Esophagus squamous epithelium (tissue), 5 donors: ENCODE data around the gene ANKRD1. TPM values are rescaled to one million over a fixed set of nuclear protein-coding genes. Genes with fewer than 3 reads are reported as not detected.
"Not testable (repeated sequence)": the region's sequence is repeated elsewhere in the genome, so short reads cannot be mapped to it uniquely, and the experiment has no call there.

Source experiments
- DNase-seq: peaks from one replicate; lab custom pipeline; 2025; lab: John Stamatoyannopoulos, UW
- H3K27ac ChIP-seq, 4 donors: fragments of 200-600 bp; sonication (generic); one replicate each; pipeline ENCODE4 v1.5.1; 2016 to 2019; ENCODE audit warnings: mild to moderate bottlenecking in 1 of 4
- H3K27me3 ChIP-seq, 4 donors: fragments of 200-600 bp; sonication (generic); 1 replicate in 3 of 4; 2 replicates in 1 of 4; pipeline versions ENCODE4 v1.5.1 to v1.6.0; 2017 to 2021; ENCODE audit warnings: antibody characterized with exemption in 1 of 4
- H3K36me3 ChIP-seq, 3 donors: fragments of 200-600 bp; sonication (generic); one replicate each; pipeline ENCODE4 v1.5.1; 2016 to 2019
- H3K4me1 ChIP-seq, 3 donors: fragments of 200-600 bp; sonication (generic); one replicate each; pipeline ENCODE4 v1.5.1; 2017 to 2019
- H3K4me3 ChIP-seq, 4 donors: fragments of 200-600 bp; sonication (generic); 1 replicate in 3 of 4; 2 replicates in 1 of 4; pipeline ENCODE4 v1.5.1; 2016 to 2019; ENCODE audit warnings: mild to moderate bottlenecking in 2 of 4, moderate library complexity in 1 of 4
- H3K9me3 ChIP-seq, 3 donors: fragments of 200-600 bp; sonication (generic); one replicate each; pipeline ENCODE4 v1.5.1; 2016 to 2019
- POLR2A ChIP-seq, 4 donors: fragments of 450-650 bp; IDR thresholded peaks; one replicate each; pipeline ENCODE4 v1.6.1; 2017; ENCODE audit warnings: antibody characterized with exemption in 4 of 4, mild to moderate bottlenecking in 4 of 4, moderate library complexity in 3 of 4
- WGBS, 2 donors: methylation state at CpG; one replicate each; pipeline ENCODE4 v1.1.5; 2018; 5-methylcytosine and 5-hydroxymethylcytosine counted together
- intact Hi-C: fragments of 100-400 bp; cut with DNase I; formaldehyde crosslinking; loops from one replicate; pipeline ENCODE4 v1.15.0; 2022
- total RNA-seq, 4 donors: library from RNA; depleted of rRNA; stranded (reverse); fragments of >200 nt; gene quantifications; one replicate each; pipeline ENCODE4 v1.1.0, GENCODE V29; 2016
- TF ChIP-seq, protein P1 (sequence below), 6 experiments: fragments of 450-650 bp in 4 of 6; fragments of 200-600 bp in 2 of 6; sonication (generic) in 2 of 6; IDR thresholded peaks; one replicate each; pipeline ENCODE4 v1.5.1; 2016 to 2019; ENCODE audit warnings: antibody characterized with exemption in 6 of 6, mild to moderate bottlenecking in 4 of 6, moderate library complexity in 4 of 6
- donor health status: DM: yes; HTN: yes; CAD: no.

Gene ANKRD1
- total RNA-seq, 4 donors from 2014 or later = not detected

DNA sequence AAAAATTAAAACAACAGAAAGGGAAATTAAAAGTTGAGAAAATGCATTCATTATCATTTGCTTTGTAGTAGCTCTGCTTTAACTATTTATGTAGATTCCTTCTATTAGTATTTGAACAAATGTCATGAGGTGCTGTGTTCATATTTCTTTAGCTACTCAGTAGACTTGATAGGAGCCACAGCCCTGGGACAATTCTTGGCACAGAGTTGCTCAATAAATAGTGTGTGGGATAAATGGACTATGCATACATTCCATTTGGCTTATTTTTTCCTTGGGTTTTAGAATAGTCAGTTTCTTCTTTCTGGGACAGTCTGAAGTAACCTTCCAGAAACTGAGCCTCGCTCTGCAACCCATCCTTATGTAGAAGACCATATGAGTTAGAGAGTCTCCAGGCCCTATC, 35.7 kb downstream of the ANKRD1 start:
- 93 to 100% methylated on average over 1 of the region's 1 CpG for WGBS, 2 donors
- Histone ChIP-seq H3K36me3 (peaks cover 10 to 97% (median 22%) of the 10 kb centered on the region in 3 donors), H3K27ac (no peak overlapping the region)

DNA sequence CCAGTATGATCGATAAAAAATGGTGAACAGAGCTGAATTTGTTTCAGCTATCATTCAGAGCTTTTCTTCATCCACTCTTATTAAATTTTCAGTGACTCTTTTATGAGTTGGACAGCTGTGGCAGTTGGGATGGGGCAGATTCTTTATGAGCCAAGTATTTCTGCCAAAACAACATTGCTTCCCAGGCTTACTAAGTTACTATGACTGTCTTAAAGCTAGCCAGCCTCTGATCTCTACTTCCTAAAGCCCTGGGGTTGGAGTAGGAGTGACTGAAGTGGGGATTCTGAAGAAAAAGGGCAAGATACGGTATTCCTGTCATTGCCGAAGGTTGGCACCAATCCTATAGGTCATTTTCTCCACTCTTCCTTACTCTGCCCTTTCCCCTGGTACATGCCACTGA, 36.5 kb downstream of the ANKRD1 start:
- H3K4me1 ChIP-seq = no peaks in the 10 kb centered on the region
- intact Hi-C loops = no loop called here
- no peak overlapping the region for H3K27ac ChIP-seq
- no peaks in the 10 kb centered on the region for H3K9me3 ChIP-seq
- no peaks in the 10 kb centered on the region for H3K27me3 ChIP-seq
- no peak for DNase-seq
- H3K4me3 ChIP-seq = no peak overlapping the region
- TF ChIP-seq, protein P1, sequence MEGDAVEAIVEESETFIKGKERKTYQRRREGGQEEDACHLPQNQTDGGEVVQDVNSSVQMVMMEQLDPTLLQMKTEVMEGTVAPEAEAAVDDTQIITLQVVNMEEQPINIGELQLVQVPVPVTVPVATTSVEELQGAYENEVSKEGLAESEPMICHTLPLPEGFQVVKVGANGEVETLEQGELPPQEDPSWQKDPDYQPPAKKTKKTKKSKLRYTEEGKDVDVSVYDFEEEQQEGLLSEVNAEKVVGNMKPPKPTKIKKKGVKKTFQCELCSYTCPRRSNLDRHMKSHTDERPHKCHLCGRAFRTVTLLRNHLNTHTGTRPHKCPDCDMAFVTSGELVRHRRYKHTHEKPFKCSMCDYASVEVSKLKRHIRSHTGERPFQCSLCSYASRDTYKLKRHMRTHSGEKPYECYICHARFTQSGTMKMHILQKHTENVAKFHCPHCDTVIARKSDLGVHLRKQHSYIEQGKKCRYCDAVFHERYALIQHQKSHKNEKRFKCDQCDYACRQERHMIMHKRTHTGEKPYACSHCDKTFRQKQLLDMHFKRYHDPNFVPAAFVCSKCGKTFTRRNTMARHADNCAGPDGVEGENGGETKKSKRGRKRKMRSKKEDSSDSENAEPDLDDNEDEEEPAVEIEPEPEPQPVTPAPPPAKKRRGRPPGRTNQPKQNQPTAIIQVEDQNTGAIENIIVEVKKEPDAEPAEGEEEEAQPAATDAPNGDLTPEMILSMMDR (IDR thresholded peaks at IDR 0.05) = no peak
- TF ChIP-seq POLR2A (IDR thresholded peaks at IDR 0.05) = no peak
- WGBS, 2 donors = 80 to 93% methylated on average over 3 of the region's 3 CpGs
- H3K36me3 ChIP-seq = peaks cover 10 to 94% (median 23%) of the 10 kb centered on the region in 3 donors

More for the DNA sequence above, 35.7 kb downstream of the ANKRD1 start:
- intact Hi-C loops = no loop called here
- Histone ChIP-seq H3K27me3 (no peaks in the 10 kb centered on the region), H3K4me1 (no peaks in the 10 kb centered on the region), H3K9me3 (no peaks in the 10 kb centered on the region), H3K4me3 (no peak overlapping the region)
- TF ChIP-seq, protein P1 (IDR thresholded peaks at IDR 0.05) = no peak
- no peak for TF ChIP-seq POLR2A (IDR thresholded peaks at IDR 0.05)
- DNase-seq = no peak

DNA sequence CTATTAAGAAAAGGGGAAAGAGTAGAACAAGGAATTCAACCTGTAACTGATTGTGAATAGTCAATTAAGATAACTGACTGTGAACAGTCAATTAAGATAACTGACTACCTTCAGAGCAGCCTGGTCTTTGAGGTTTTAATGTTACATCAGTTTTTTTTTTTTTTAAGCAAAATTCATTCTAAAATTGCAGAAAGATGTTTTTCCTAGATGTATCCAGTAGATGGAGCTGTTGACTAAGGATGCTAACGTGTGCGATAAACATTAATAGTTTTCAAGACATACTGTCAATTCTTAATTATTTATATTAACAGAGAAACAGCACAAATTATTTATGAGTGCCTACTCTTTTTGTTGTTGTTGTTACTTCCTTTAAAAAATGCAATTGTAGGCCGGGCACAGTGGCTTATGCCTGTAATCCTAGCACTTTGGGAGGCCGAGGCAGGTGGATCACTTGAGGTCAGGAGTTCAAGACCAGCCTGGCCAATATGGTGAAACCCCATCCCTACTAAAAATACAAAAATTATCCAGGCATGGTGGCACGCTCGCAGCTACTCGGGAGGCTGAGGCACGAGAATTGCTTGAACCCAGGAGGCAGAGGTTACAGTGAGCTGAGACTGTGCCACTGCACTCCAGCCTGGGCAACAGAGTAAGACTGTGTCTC, 40.7 kb downstream of the ANKRD1 start:
- H3K9me3 ChIP-seq, intact Hi-C loops, H3K27ac ChIP-seq, DNase-seq, H3K27me3 ChIP-seq, H3K4me1 ChIP-seq, H3K4me3 ChIP-seq: not testable (repeated sequence)
- H3K36me3 ChIP-seq = peaks cover 0 to 94% (median 19%) of the 10 kb centered on the region in 3 donors
- TF ChIP-seq, protein P1 (IDR thresholded peaks at IDR 0.05) = peak; percentile 29 to 66 (median 50)
- 53 to 67% methylated on average over 4 to 8 of the region's 8 CpGs for WGBS, 2 donors

- whole genome bisulfite sequencing, 2 donors = 72 to 84% methylated on average over 2 of the region's 2 CpGs
- DNase-seq = no peak
- H3K27me3 ChIP-seq = no peaks in the 10 kb centered on the region
- intact Hi-C loops = no loop called here
- peaks cover 0 to 11% (median 0%) of the 10 kb centered on the region in 3 donors for H3K4me1 ChIP-seq
- H3K4me3 ChIP-seq = no peak overlapping the region
- TF ChIP-seq, protein P1 (IDR thresholded peaks at IDR 0.05) = no peak
- TF ChIP-seq POLR2A (IDR thresholded peaks at IDR 0.05) = no peak
- peaks cover 0 to 87% (median 19%) of the 10 kb centered on the region in 3 donors for H3K36me3 ChIP-seq
- H3K9me3 ChIP-seq = no peaks in the 10 kb centered on the region
- no peak overlapping the region for H3K27ac ChIP-seq
Measured at GRCh38 chr10:90879062-90879461, 41.8 kb downstream of the ANKRD1 start.

DNA sequence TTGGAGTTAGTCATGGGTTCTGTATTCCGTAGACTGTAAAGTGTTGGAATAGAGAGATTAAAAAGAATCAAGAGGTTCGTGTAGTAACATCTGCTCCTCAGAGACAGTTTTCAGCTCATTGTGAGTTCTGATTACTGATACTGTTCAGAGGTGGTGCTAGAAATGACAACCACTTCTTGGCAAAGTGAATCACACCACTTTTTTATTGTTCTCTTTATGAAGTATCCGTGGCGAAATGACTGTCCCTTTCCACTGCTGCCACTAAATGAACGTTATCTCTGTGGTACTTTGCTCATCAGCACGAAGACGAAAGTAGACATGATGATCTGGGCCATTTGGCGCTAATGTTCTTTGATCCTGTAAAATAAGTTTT, 48.3 kb downstream of the ANKRD1 start:
- Histone ChIP-seq H3K4me1 (peaks cover 6 to 38% (median 11%) of the 10 kb centered on the region in 3 donors), H3K27me3 (peaks cover 0 to 24% (median 0%) of the 10 kb centered on the region in 4 donors), H3K36me3 (peaks cover 0 to 29% (median 13%) of the 10 kb centered on the region in 3 donors), H3K27ac (peak overlapping the region in 3 of 4 donors; percentile 73 to 86 (median 81)), H3K4me3 (peak overlapping the region; percentile 66 to 90 (median 80)), H3K9me3 (no peaks in the 10 kb centered on the region)
- 18 to 28% methylated on average over 8 of the region's 8 CpGs for WGBS, 2 donors
- TF ChIP-seq, protein P1 (IDR thresholded peaks at IDR 0.05) = no peak
- TF ChIP-seq POLR2A (IDR thresholded peaks at IDR 0.05) = no peak
- intact Hi-C loops = no loop called here
- no peak for DNase-seq
